H9 (cell line): ENCODE measurements around the gene SLC26A2. TPM values are rescaled to one million over a fixed set of nuclear protein-coding genes. Genes with fewer than 3 reads are reported as not detected.
A peak's percentile ranks its signal among the peaks of the same experiment; 100 is the strongest.

Experiments
- DNase-seq: peaks from one replicate; pipeline ENCODE4 v3.0.0-alpha.2; 2017
- H2AFZ ChIP-seq: one replicate; pipeline ENCODE4 v1.6.1; 2013; ENCODE audit warnings: mild to moderate bottlenecking, low read length, control low read depth, moderate library complexity
- H2AK5ac ChIP-seq: 2 replicates; pipeline ENCODE4 v1.6.1; 2013; ENCODE audit warnings: low read length, control low read depth, mixed read lengths; ENCODE audit not compliant: insufficient read length
- H2BK120ac ChIP-seq: one replicate; pipeline ENCODE4 v1.6.1; 2013; ENCODE audit warnings: low read depth, mild to moderate bottlenecking, low read length, control low read depth, inconsistent platforms; ENCODE audit not compliant: poor library complexity, severe bottlenecking
- H2BK12ac ChIP-seq: 2 replicates; pipeline ENCODE4 v1.6.1; 2013; ENCODE audit warnings: low read length, control low read depth, mixed read lengths, low read depth; ENCODE audit not compliant: insufficient read length
- H2BK15ac ChIP-seq: 2 replicates; pipeline ENCODE4 v1.6.1; 2013; ENCODE audit warnings: low read depth, low read length, control low read depth
- H2BK20ac ChIP-seq: one replicate; pipeline ENCODE4 v1.6.1; 2013; ENCODE audit warnings: low read depth, mild to moderate bottlenecking, low read length, control low read depth, inconsistent platforms; ENCODE audit not compliant: poor library complexity, severe bottlenecking
- H2BK5ac ChIP-seq: 2 replicates; pipeline ENCODE4 v1.6.1; 2013; ENCODE audit warnings: low read length, control low read depth, mixed read lengths; ENCODE audit not compliant: insufficient read length
- H3K14ac ChIP-seq: 2 replicates; pipeline ENCODE4 v1.6.1; 2013; ENCODE audit warnings: low read length, control low read depth; ENCODE audit not compliant: insufficient read depth
- H3K18ac ChIP-seq: 2 replicates; pipeline ENCODE4 v1.6.1; 2013; ENCODE audit warnings: low read depth, mild to moderate bottlenecking, mixed read lengths, low read length, control low read depth; ENCODE audit not compliant: insufficient read length
- H3K23ac ChIP-seq: 2 replicates; pipeline ENCODE4 v1.6.1; 2013; ENCODE audit warnings: low read length, control low read depth, mixed read lengths, low read depth; ENCODE audit not compliant: insufficient read length
- H3K23me2 ChIP-seq: 2 replicates; pipeline ENCODE4 v1.6.1; 2013; ENCODE audit warnings: low read depth, mild to moderate bottlenecking, mixed read lengths, low read length, control low read depth; ENCODE audit not compliant: insufficient read length, poor library complexity, severe bottlenecking
- H3K27ac ChIP-seq: 2 replicates; pipeline ENCODE4 v1.5.1; 2013; ENCODE audit warnings: low read length, control low read depth, mixed read lengths, low read depth; ENCODE audit not compliant: insufficient read length
- H3K27me3 ChIP-seq: 2 replicates; pipeline ENCODE4 v1.6.1; 2013; ENCODE audit warnings: low read length, control low read depth, inconsistent platforms; ENCODE audit not compliant: insufficient read depth
- H3K4ac ChIP-seq: 2 replicates; pipeline ENCODE4 v1.6.1; 2013; ENCODE audit warnings: low read depth, mild to moderate bottlenecking, control low read depth, inconsistent platforms, low read length, moderate library complexity
- H3K4me1 ChIP-seq: 2 replicates; pipeline ENCODE4 v1.6.1; 2013; ENCODE audit warnings: low read length, control low read depth, inconsistent platforms; ENCODE audit not compliant: insufficient read depth
- H3K4me2 ChIP-seq: 2 replicates; pipeline ENCODE4 v1.6.1; 2013; ENCODE audit warnings: low read length, control low read depth, mixed read lengths; ENCODE audit not compliant: insufficient read length, insufficient read depth
- H3K56ac ChIP-seq: 2 replicates; pipeline ENCODE4 v1.6.1; 2013; ENCODE audit warnings: low read depth, mild to moderate bottlenecking, mixed read lengths, low read length, control low read depth; ENCODE audit not compliant: insufficient read length
- H3K79me1 ChIP-seq: 2 replicates; pipeline ENCODE4 v1.6.1; 2013; ENCODE audit warnings: low read depth, mild to moderate bottlenecking, moderate library complexity, low read length, control low read depth, inconsistent platforms; ENCODE audit not compliant: insufficient read depth, poor library complexity, severe bottlenecking
- H3K79me2 ChIP-seq: 2 replicates; pipeline ENCODE4 v1.6.1; 2013; ENCODE audit warnings: low read length, control low read depth, inconsistent platforms; ENCODE audit not compliant: insufficient read depth
- H3K9ac ChIP-seq: 2 replicates; pipeline ENCODE4 v1.6.1; 2013; ENCODE audit warnings: low read length, control low read depth, mixed read lengths; ENCODE audit not compliant: insufficient read length; ENCODE audit errors: extremely low read depth
- H3K9me3 ChIP-seq: one replicate; pipeline ENCODE4 v1.6.1; 2013; ENCODE audit warnings: low read depth, low read length, inconsistent platforms; ENCODE audit not compliant: control insufficient read depth
- H3T11ph ChIP-seq: one replicate; pipeline ENCODE4 v1.6.1; 2013; ENCODE audit warnings: mild to moderate bottlenecking, low read length, control low read depth, inconsistent platforms
- H4K20me1 ChIP-seq: one replicate; pipeline ENCODE4 v1.6.1; 2013; ENCODE audit not compliant: control insufficient read depth, insufficient read length, insufficient read depth
- H4K5ac ChIP-seq: 2 replicates; pipeline ENCODE4 v1.6.1; 2013; ENCODE audit warnings: low read depth, mild to moderate bottlenecking, mixed read lengths, low read length, control low read depth; ENCODE audit not compliant: insufficient read length
- H4K8ac ChIP-seq: replicated peaks from 2 replicates; pipeline ENCODE4 v1.6.1; 2013; ENCODE audit warnings: low read length, control low read depth, mixed read lengths, low read depth; ENCODE audit not compliant: insufficient read length
- H4K91ac ChIP-seq: 2 replicates; pipeline ENCODE4 v1.6.1; 2013; ENCODE audit warnings: low read depth, mild to moderate bottlenecking, moderate library complexity, mixed read lengths, low read length, control low read depth; ENCODE audit not compliant: insufficient read length
- H3K27ac Mint-ChIP-seq, 3 experiments: 2 replicates in 2 of 3; 3 replicates in 1 of 3; pipeline ENCODE4 v1.8.0; 2020 to 2021; ENCODE audit warnings: mixed read lengths in 3 of 3, mild to moderate bottlenecking in 1 of 3, moderate library complexity in 1 of 3
- H3K27me3 Mint-ChIP-seq: 2 replicates; pipeline ENCODE4 v1.8.0; 2021; ENCODE audit warnings: low read depth, mild to moderate bottlenecking, moderate library complexity, mixed read lengths
- H3K36me3 Mint-ChIP-seq, 3 experiments: 2 replicates in 2 of 3; 3 replicates in 1 of 3; pipeline ENCODE4 v1.8.0; 2020 to 2021; ENCODE audit warnings: low read depth in 3 of 3, mixed read lengths in 3 of 3; ENCODE audit not compliant: insufficient read depth in 1 of 3
- H3K4me1 Mint-ChIP-seq, 2 experiments: 2 replicates each; pipeline ENCODE4 v1.8.0; 2020; ENCODE audit warnings: mixed read lengths in 2 of 2
- H3K4me3 Mint-ChIP-seq, 2 experiments: 2 replicates in 1 of 2; 3 replicates in 1 of 2; pipeline ENCODE4 v1.8.0; 2020 to 2021; ENCODE audit warnings: mild to moderate bottlenecking in 2 of 2, mixed read lengths in 2 of 2, moderate library complexity in 1 of 2
- H3K9me3 Mint-ChIP-seq, 2 experiments: 2 replicates in 1 of 2; 3 replicates in 1 of 2; pipeline ENCODE4 v1.8.0; 2020; ENCODE audit warnings: mild to moderate bottlenecking in 2 of 2, mixed read lengths in 2 of 2, moderate library complexity in 1 of 2
- WGBS: extraction: QIAGEN DNeasy Blood & Tissue Kit; methylation state at CpG from one replicate; pipeline ENCODE4 v1.1.7; 2013; ENCODE audit warnings: missing lambda C conversion rate, low lambda C conversion rate, mixed read lengths; ENCODE audit not compliant: insufficient read length; ENCODE audit errors: extremely low coverage; 5-methylcytosine and 5-hydroxymethylcytosine counted together
- total RNA-seq: library from RNA; stranded (reverse); gene quantifications from 2 replicates; pipeline ENCODE4 v1.2.1, GENCODE V29; 2021
- TF ChIP-seq, protein P1 (sequence below): fragments of 200-600 bp; sonication (generic); conservative IDR thresholded peaks from 3 replicates; pipeline ENCODE4 v1.8.0; 2021; ENCODE audit warnings: antibody characterized with exemption, mild to moderate bottlenecking

The SLC26A2 gene
- total RNA-seq, 1 experiment from 2014 or later: 5.9 TPM

DNA sequence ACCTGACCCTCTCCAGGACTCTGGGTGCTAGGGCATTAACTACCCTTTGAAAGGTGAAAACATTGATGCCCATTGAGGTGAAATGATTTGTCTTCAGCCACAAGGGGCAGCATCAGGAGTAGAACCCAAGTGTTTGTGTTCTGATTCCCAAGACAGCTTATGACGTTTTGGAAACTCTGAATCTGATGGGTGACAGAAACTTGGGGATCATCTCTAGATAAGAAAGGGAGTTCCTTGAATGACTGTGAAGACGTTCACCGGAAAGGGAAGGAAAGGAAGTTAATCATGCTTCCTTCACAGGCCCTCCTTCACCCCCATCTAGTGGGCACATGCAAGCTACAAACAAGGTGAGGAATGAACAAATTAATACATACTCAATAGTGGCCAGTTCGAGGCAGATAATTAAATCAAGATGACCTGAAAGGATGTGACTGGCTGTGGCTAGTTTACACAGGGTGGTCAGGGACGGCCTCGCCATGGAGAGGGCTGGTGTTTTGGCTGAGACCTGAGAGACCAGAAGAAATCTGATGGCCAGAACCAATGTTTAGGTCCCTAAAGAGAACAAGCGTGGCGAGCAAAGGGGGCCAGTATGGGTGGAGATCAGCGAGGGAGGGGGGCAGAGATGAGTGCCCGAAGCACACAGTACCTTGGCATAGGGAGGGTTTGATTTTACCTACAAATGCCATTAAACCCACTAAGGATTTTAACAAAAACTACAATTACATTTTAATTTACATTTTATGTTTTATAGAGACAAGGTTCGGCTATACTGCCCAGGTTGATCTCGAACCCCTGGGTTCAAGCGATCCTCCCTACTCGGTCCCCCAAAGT is 937 bp upstream of the SLC26A2 start:
- H3T11ph ChIP-seq: no peak overlapping the region
- H3K18ac ChIP-seq: no peak overlapping the region
- Mint-ChIP-seq H3K4me1 (peaks cover 13 to 16% of the 10 kb centered on the region in 2 experiments), H3K9me3 (no peaks in the 10 kb centered on the region), H3K27ac (peak overlapping the region; percentile 34 to 98 (median 85); a peak in 6 of 7 replicates), H3K4me3 (peak overlapping the region; percentile 85 to 95), H3K36me3 (peaks cover 0 to 2% (median 0%) of the 10 kb centered on the region in 3 experiments; a peak in 1 of 7 replicates), H3K27me3 (peaks cover 9% of the 10 kb centered on the region)
- no peak overlapping the region for H2BK12ac ChIP-seq
- H3K27me3 ChIP-seq: no peaks in the 10 kb centered on the region; the same call in 1 of the 2 replicates
- no peak overlapping the region for H4K5ac ChIP-seq
- peaks cover 5% of the 10 kb centered on the region for H3K23me2 ChIP-seq
- peak overlapping the region; percentile 82 for H3K4me2 ChIP-seq
- no peak overlapping the region for H3K14ac ChIP-seq
- no peak overlapping the region for H3K56ac ChIP-seq
- H3K79me2 ChIP-seq: no peaks in the 10 kb centered on the region
- no peak overlapping the region for H4K8ac ChIP-seq
- no peak overlapping the region for H2BK5ac ChIP-seq
- H2BK15ac ChIP-seq: no peak overlapping the region
- no peak overlapping the region for H2BK120ac ChIP-seq
- H3K79me1 ChIP-seq: no peaks in the 10 kb centered on the region
- no peak overlapping the region for H2AK5ac ChIP-seq
- H2BK20ac ChIP-seq: no peak overlapping the region
- TF ChIP-seq, protein P1, sequence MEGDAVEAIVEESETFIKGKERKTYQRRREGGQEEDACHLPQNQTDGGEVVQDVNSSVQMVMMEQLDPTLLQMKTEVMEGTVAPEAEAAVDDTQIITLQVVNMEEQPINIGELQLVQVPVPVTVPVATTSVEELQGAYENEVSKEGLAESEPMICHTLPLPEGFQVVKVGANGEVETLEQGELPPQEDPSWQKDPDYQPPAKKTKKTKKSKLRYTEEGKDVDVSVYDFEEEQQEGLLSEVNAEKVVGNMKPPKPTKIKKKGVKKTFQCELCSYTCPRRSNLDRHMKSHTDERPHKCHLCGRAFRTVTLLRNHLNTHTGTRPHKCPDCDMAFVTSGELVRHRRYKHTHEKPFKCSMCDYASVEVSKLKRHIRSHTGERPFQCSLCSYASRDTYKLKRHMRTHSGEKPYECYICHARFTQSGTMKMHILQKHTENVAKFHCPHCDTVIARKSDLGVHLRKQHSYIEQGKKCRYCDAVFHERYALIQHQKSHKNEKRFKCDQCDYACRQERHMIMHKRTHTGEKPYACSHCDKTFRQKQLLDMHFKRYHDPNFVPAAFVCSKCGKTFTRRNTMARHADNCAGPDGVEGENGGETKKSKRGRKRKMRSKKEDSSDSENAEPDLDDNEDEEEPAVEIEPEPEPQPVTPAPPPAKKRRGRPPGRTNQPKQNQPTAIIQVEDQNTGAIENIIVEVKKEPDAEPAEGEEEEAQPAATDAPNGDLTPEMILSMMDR: peak; percentile 75
- no peaks in the 10 kb centered on the region for H3K9me3 ChIP-seq
- H3K23ac ChIP-seq: no peak overlapping the region
- no peak overlapping the region for H4K91ac ChIP-seq
- peak; percentile 39 for DNase-seq
- H3K4ac ChIP-seq: no peak overlapping the region
- no peak overlapping the region for H3K9ac ChIP-seq
- H3K4me1 ChIP-seq: peaks cover 2% of the 10 kb centered on the region; the same call in 1 of the 2 replicates
- H4K20me1 ChIP-seq: no peaks in the 10 kb centered on the region
- H2AFZ ChIP-seq: peak overlapping the region; percentile 83
- WGBS: no CpG with 5 or more reads among the region's 14 CpGs
- H3K27ac ChIP-seq: no peak overlapping the region
